Measurements from ENCODE around the gene KRTAP21-3. TPM values are rescaled to one million over a fixed set of nuclear protein-coding genes. Genes with fewer than 3 reads are reported as not detected.

The KRTAP21-3 gene
- total RNA-seq, 2 donors from 2014 or later, result not detected

DNA sequence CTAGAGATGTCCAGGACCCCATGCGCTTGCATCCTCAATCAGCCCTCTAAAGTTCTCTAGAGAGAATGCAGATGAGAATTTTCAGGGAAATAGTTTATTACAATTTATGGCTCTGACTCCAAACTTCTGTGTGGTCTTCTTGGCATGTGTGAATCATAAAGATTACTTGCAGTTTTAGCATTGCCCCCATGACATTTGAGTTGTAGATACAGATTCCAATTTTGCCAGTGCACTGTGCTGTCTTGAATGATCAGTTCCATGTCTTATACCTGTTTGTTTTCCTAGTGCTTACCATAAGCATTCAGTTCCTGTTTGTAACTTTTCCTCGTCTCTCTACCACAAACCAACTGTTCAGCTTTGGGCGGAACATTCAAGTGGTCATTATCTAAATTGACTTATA, 4.8 kb downstream of the KRTAP21-3 start:
- no peaks in the 10 kb centered on the region for H3K9me3 ChIP-seq
- no peaks in the 10 kb centered on the region for H3K36me3 ChIP-seq
- H3K4me1 ChIP-seq, result no peaks in the 10 kb centered on the region
- H3K27ac ChIP-seq, result no peak overlapping the region
- DNase-seq (ENCODE audit: low spot score), result no peak
- no peak overlapping the region for H3K4me3 ChIP-seq
- no peak for TF ChIP-seq CTCF (IDR thresholded peaks at IDR 0.05)
- no peaks in the 10 kb centered on the region for H3K27me3 ChIP-seq

- Histone ChIP-seq H3K27ac (no peak overlapping the region), H3K4me3 (no peak overlapping the region), H3K4me1 (no peaks in the 10 kb centered on the region), H3K9me3 (no peaks in the 10 kb centered on the region), H3K27me3 (no peaks in the 10 kb centered on the region), H3K36me3 (no peaks in the 10 kb centered on the region)
- no peak for DNase-seq (ENCODE audit: low spot score)
- TF ChIP-seq CTCF (IDR thresholded peaks at IDR 0.05), result no peak
Measured at GRCh38 chr21:30710499-30710898, 8.1 kb downstream of the KRTAP21-3 start.

- no peaks in the 10 kb centered on the region for H3K36me3 ChIP-seq
- no peak for DNase-seq (ENCODE audit: low spot score)
- no peak for TF ChIP-seq CTCF (IDR thresholded peaks at IDR 0.05)
- no peaks in the 10 kb centered on the region for H3K4me1 ChIP-seq
- no peaks in the 10 kb centered on the region for H3K9me3 ChIP-seq
- no peaks in the 10 kb centered on the region for H3K27me3 ChIP-seq
- H3K27ac ChIP-seq, result no peak overlapping the region
- no peak overlapping the region for H3K4me3 ChIP-seq
Measured at GRCh38 chr21:30707409-30707808, 11.2 kb downstream of the KRTAP21-3 start.

- Histone ChIP-seq H3K27ac (no peak overlapping the region), H3K9me3 (peaks cover 0 to 12% of the 10 kb centered on the region in 2 donors), H3K36me3 (no peaks in the 10 kb centered on the region), H3K27me3 (no peaks in the 10 kb centered on the region), H3K4me3 (no peak overlapping the region), H3K4me1 (no peaks in the 10 kb centered on the region)
- no peak for DNase-seq (ENCODE audit: low spot score)
- TF ChIP-seq CTCF (IDR thresholded peaks at IDR 0.05), result no peak
Measured at GRCh38 chr21:30695956-30696355, 22.6 kb downstream of the KRTAP21-3 start.

DNA sequence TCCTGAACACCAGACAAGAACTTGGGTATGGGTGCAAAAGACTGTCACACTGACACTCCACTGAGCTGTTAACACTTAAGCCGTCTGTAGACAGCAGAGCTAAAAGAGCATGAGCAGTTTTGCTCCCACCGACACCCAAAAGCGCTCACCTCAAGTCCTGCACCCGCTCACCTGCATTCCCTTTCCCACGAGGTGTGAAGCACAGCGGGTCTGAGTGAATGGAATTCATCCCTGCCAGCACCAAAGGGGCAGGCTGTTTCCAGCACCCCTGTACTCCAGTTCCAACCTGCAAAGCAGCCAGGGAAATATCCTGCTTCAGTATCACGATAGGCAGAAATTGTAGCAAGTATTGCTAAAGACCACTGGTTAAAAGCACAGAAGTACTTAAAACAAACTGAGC, 28.8 kb downstream of the KRTAP21-3 start:
- Histone ChIP-seq H3K4me3 (no peak overlapping the region), H3K9me3 (peaks cover 0 to 12% of the 10 kb centered on the region in 2 donors), H3K4me1 (no peaks in the 10 kb centered on the region), H3K27ac (no peak overlapping the region), H3K36me3 (no peaks in the 10 kb centered on the region), H3K27me3 (no peaks in the 10 kb centered on the region)
- TF ChIP-seq CTCF (IDR thresholded peaks at IDR 0.05), result no peak
- no peak for DNase-seq (ENCODE audit: low spot score)

- Histone ChIP-seq H3K27me3 (no peaks in the 10 kb centered on the region), H3K4me1 (no peaks in the 10 kb centered on the region), H3K27ac (no peak overlapping the region), H3K9me3 (no peaks in the 10 kb centered on the region), H3K4me3 (no peak overlapping the region), H3K36me3 (no peaks in the 10 kb centered on the region)
- TF ChIP-seq CTCF (IDR thresholded peaks at IDR 0.05), result no peak
- DNase-seq (ENCODE audit: low spot score), result no peak
Measured at GRCh38 chr21:30684506-30684905, 34.1 kb downstream of the KRTAP21-3 start.

All from right atrium auricular region (tissue), 2 donors.